HG03521 (cell line): ENCODE data around the gene BRINP2.

Experiments
- ATAC-seq: cut with Tn5 transposase; IDR thresholded peaks from one replicate; pipeline ENCODE4 v1.9.1; 2021; ENCODE audit warnings: mild to moderate bottlenecking, moderate library complexity; ENCODE audit not compliant: unreplicated experiment

The BRINP2 gene

GRCh38 chr1:177170756-177171535 is at the start of gene BRINP2:
TSS of gene BRINP2 (plus strand) at chr1:177170958. CDS start at chr1:177229877, 58,919 bp downstream.
- ATAC-seq: peak; percentile 78

- no peak for ATAC-seq
These were observed 48.1 kb upstream of the BRINP2 start for GRCh38 chr1:177122461-177123251.

- ATAC-seq: no peak
These were observed 46.0 kb upstream of the BRINP2 start for GRCh38 chr1:177124577-177125278.

GRCh38 chr1:177126267-177126666 is 44.5 kb upstream of the BRINP2 start:
- ATAC-seq: no peak

GRCh38 chr1:177128665-177129281 is 42.0 kb upstream of the BRINP2 start:
- no peak for ATAC-seq

GRCh38 chr1:177130451-177130945 is 40.3 kb upstream of the BRINP2 start:
- no peak for ATAC-seq

- ATAC-seq: no peak
These were observed 39.0 kb upstream of the BRINP2 start for GRCh38 chr1:177131723-177132122.

GRCh38 chr1:177132141-177132540 is 38.6 kb upstream of the BRINP2 start:
- no peak for ATAC-seq

GRCh38 chr1:177133977-177134538 is 36.7 kb upstream of the BRINP2 start:
- ATAC-seq: no peak

GRCh38 chr1:177135250-177135649 is 35.5 kb upstream of the BRINP2 start:
- no peak for ATAC-seq

GRCh38 chr1:177137814-177138213 is 32.9 kb upstream of the BRINP2 start:
- no peak for ATAC-seq

GRCh38 chr1:177138347-177138746 is 32.4 kb upstream of the BRINP2 start:
- ATAC-seq: no peak

- ATAC-seq: no peak
These were observed 28.7 kb upstream of the BRINP2 start for GRCh38 chr1:177142010-177142409.

- ATAC-seq: no peak
These were observed 27.9 kb upstream of the BRINP2 start for GRCh38 chr1:177142791-177143271.

- ATAC-seq: no peak
These were observed 25.4 kb upstream of the BRINP2 start for GRCh38 chr1:177145106-177146070.

- no peak for ATAC-seq
These were observed 24.3 kb upstream of the BRINP2 start for GRCh38 chr1:177146499-177146898.

- no peak for ATAC-seq
These were observed 8.5 kb upstream of the BRINP2 start for GRCh38 chr1:177162243-177162642.

GRCh38 chr1:177163844-177164379 is 6.8 kb upstream of the BRINP2 start:
- ATAC-seq: no peak
